Activated CD4-positive, alpha-beta T cell treated with anti-CD3 and anti-CD28 coated beads, Interleukin-2, amount 50 U/mL, for 4 hours (primary cell): Measurements from ENCODE around the gene SYT1.

Source experiments
- DNase-seq, 2 experiments: peaks; one replicate each; pipeline ENCODE4 v3.0.0-alpha.2; 2020

The SYT1 gene

GRCh38 chr12:79301181-79301580, 436.6 kb downstream of the SYT1 start:
- DNase-seq: no peak

- no peak for DNase-seq
Observed at GRCh38 chr12:79302162-79302814, 437.7 kb downstream of the SYT1 start.

- DNase-seq: no peak
Observed at GRCh38 chr12:79307340-79307739, 442.8 kb downstream of the SYT1 start.

- no peak for DNase-seq
Observed at GRCh38 chr12:79309039-79309438, 444.5 kb downstream of the SYT1 start.

GRCh38 chr12:79317179-79317847, 452.7 kb downstream of the SYT1 start:
- DNase-seq: no peak

GRCh38 chr12:79322905-79323304, 458.3 kb downstream of the SYT1 start:
- DNase-seq: no peak

- no peak for DNase-seq
Observed at GRCh38 chr12:79324571-79324970, 460.0 kb downstream of the SYT1 start.

- DNase-seq: no peak
Observed at GRCh38 chr12:79326222-79326621, 461.6 kb downstream of the SYT1 start.

- no peak for DNase-seq
Observed at GRCh38 chr12:79326663-79327062, 462.1 kb downstream of the SYT1 start.

- DNase-seq: no peak
Observed at GRCh38 chr12:79327465-79327864, 462.9 kb downstream of the SYT1 start.

- no peak for DNase-seq
Observed at GRCh38 chr12:79329933-79330332, 465.4 kb downstream of the SYT1 start.

GRCh38 chr12:79331870-79332269, 467.3 kb downstream of the SYT1 start:
- no peak for DNase-seq

- DNase-seq: no peak
Observed at GRCh38 chr12:79333144-79333543, 468.6 kb downstream of the SYT1 start.

- DNase-seq: no peak
Observed at GRCh38 chr12:79337662-79338290, 473.2 kb downstream of the SYT1 start.

GRCh38 chr12:79344855-79345847, 480.6 kb downstream of the SYT1 start:
- no peak for DNase-seq

GRCh38 chr12:79347866-79348265, 483.3 kb downstream of the SYT1 start:
- no peak for DNase-seq

- no peak for DNase-seq
Observed at GRCh38 chr12:79351251-79351650, 486.7 kb downstream of the SYT1 start.

- no peak for DNase-seq
Observed at GRCh38 chr12:79356216-79356615, 491.6 kb downstream of the SYT1 start.

- no peak for DNase-seq
Observed at GRCh38 chr12:79357048-79357447, 492.5 kb downstream of the SYT1 start.

- no peak for DNase-seq
Observed at GRCh38 chr12:79358716-79359300, 494.2 kb downstream of the SYT1 start.

GRCh38 chr12:79360286-79360685, 495.7 kb downstream of the SYT1 start:
- no peak for DNase-seq

- DNase-seq: no peak
Observed at GRCh38 chr12:79360936-79361335, 496.4 kb downstream of the SYT1 start.

GRCh38 chr12:79364197-79364596, 499.6 kb downstream of the SYT1 start:
- no peak for DNase-seq
